ENCODE measurements around the gene FAM53B.

Gene FAM53B

DNA sequence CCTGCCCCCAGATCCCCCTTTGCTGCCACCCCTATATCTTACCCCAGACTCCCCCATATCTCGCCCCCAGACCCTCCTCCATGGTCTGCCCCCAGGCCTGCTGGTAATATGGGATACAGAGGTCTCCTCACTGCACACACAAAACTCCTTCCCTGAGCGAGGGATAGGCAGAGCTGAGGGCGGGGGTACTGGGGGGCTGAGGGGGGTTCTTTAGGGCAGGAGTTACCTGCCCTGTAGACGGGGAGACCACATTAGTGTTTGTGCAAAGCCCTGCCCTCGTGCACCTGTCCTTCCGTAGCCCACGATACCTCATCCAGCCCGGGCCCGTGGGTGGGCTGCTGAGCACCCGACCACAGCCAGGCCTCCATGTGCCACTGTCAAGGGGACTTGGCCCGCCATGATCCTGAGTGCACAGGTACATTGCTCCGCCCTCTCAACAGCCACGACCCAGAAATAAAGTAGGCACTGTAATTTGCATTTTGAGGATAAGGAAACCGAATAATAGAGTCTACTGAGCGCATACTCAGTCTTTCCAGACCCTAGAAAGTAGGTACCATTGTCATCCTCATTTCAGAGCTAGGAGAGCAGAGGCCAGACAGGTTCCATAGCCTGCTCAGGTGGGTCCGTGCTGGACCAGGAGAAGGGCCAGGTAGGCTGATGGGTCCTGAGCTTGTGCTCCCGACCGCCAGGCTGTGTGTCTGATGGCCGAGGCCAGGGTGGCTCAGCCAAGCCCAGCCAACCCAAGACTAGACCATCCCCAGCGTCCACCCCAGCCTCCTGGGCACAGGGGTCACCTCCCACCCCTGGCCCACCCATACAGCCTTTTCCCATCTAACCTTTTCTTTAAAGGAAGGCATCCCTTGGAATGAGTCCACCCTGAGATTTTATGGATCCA is 167.4 kb downstream of the FAM53B start:
- DNase-seq (ENCODE audit: low read depth in 2 of 2) = no peak

DNA sequence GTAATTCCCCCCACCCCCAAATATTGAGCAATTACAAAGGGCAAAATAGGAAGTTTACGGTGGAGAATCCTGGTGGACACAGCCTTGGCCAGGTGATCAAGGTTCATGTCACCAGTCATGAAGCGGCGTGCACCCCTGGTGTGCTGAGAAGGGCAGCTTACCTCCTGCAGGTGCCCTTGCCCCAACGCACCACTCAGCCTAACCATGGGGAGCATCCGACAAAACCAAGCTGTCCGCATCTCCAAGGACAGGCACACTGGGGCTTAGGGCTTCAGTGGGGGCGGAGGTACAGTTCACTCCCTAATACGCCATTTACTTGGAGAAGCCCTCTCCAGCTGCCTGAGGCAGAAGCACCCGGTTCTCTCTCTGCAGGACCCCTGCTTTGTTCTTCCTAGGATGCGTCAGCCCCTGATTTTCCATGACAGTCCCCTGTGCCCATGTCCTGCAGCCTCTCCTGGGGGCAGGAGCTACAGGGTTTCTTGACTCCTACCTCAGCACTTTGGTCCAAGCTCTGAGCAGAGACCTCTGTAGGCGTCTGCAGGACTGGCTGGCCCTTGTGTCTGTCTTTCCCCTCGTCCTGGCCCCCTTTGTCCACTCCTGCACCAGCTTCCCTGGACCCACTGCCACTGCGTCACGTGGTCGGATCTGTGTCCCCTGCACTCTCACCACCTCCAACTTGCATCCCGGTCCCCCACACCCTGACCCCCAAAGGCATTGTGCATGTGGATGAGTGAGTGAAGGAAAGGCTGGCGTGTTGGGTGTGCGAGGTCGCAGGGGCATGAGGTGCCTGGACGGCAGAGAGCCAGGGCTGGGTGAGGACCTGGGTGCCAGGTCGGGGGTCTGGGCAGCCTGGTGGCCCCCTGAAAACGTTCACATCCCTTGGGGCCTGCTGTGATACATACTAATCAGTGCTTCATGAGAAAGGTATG is 168.8 kb downstream of the FAM53B start:
- no peak for DNase-seq (ENCODE audit: low read depth in 2 of 2)

DNA sequence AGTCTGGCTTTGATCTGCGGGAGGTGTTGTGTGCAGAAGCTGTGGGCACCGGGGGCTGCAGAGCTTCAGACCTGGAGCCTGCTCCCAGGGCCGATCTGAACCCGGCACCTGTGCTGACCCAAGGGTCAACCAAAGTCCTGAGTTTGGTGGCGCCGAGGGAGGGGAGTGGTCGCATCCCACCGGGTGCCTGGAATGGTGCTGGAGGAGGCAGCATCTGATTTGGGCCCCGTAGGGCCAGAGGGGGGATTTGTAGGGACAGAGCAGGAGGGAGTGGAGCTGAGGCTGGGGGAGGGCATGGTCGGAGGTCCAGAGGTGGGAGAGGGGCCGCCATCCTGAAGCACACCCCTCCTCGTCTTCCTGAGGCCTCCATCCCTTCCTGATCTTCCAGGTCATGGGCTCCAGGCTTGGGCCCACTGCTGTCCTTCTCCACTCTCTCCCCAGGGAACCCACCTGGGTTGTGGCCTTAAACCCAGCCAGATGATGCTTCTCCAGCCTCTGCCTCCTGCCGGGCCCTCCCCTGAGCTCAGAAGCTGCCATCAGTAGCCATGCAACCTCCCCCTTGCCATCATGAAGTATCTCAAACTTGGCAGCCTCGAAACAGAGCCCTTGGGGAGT is 169.6 kb downstream of the FAM53B start:
- no peak for DNase-seq (ENCODE audit: low read depth in 2 of 2)

DNA sequence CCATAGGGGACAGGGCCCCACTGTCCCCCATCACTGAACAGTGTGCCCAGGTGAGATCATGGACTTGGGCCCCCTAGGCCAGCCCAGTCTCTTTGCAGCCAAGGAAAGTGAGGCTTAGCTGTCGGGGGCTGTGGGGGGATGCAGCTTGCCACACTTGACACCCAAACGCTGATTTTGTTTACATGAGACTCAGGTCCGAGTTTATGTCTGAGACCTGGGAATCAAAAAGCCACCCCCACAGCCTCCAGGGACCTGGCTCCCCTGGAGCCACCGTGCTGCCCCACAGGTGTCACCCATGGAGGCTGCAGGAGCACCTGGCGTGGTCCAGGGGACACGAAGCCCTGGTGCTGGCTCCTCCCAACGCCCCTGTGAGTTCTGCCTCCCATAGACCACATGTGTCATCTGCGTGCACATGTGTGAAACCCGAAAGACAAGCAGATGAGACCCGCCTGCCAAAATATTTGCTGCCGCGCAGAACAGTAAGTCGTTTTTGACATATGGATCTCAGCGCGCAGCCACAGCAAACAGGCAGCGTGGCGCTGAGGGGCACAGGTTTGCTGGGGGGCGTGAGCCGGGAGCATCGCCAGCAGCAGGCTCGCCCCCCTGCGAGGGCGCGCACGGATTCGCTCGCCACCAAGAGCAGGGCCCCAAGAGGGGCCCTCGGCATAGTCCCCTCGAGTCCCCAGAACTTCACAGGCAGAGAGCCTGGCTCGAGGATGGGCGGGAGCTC is 170.3 kb downstream of the FAM53B start:
- no peak for DNase-seq (ENCODE audit: low read depth in 2 of 2)

DNA sequence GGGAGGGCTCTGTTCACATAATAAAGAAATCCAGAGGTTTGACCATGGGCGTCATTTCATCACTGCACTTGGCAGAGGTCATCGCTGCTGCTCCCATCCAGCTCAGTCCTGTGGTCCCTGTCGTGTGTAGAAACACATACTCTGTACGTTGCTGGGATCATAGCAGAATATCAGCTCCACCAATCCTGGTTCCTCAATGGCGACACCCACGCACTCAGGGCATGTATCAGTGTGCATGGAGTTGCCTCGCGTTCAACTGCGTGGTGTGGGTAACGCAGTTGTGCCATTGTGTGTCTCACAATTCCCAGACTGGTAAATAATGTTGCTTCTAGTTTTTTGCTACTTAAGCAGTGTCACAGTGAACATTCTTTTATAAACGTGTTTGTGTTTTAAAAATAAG is 171.4 kb downstream of the FAM53B start:
- DNase-seq (ENCODE audit: low read depth in 2 of 2) = no peak

DNA sequence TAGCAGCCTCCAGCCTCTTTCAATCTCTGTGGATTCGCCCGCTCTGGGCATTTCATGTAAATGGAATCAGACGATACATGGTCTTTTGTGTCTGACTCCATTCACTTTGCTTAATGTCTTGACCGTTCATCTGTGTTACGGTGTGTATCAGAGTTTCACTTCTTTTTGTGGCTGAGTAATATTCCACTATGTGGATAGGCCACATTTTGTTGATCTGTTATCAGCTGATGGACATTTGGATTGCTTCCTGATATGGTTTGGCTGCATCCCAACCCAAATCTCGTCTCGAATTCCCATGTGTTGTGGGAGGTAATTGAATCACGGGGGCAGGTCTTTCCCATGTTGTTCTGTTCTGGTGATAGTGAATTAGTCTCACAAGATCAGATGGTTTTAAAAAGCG is 173.5 kb downstream of the FAM53B start:
- no peak for DNase-seq (ENCODE audit: low read depth in 2 of 2)

DNA sequence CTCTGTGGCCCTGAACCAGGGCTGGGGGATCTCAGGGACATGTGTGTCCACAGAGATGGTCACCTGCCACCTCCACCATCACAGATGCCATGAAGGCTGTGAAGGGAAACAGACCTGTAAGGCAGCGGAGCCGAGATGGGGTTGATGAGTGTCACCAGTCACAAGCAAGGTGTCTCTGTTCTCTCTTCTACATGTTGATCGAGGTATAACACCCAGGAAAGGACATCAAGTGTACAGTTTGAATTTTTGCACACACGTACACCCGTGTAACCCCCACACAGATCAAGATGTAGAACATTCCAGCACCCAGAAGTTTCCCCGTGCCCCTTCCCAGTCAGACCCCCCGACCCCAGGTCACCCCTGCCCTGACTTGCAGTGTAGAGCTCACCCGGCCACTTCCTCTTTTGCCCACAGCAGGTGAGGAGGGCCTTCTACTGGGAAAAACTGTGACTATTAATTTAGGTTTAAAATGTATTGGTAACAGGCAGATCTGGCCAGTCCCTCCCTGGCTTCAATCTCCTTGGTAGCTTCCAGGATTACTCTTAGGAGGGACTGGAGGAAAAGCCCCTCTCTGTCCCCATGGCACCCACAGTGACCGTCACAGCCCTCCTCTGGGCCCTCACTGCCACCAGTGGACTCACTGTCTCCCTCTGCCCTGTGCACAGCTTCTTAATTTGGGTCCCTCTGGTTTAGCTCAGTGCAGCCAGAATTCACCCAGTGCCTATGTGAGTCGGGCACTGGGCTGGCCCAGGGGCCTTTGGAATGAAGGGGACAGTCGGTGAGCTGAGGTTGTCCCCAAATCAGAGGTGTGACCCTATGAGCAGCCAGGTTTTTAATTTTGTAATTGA is 174.3 kb downstream of the FAM53B start:
- no peak for DNase-seq (ENCODE audit: low read depth in 2 of 2)
